Breast epithelium (tissue), 4 donors: Measurements from ENCODE around the gene TEX261. TPM values are rescaled to one million over a fixed set of nuclear protein-coding genes. Genes with fewer than 3 reads are reported as not detected.

Experiments
- DNase-seq, 2 donors: peaks; one replicate each; pipeline ENCODE4 v3.0.0-alpha.2; 2019; ENCODE audit warnings: low spot score in 2 of 2
- H3K27ac ChIP-seq, 2 donors: fragments of 200-600 bp; sonication (generic) in 1 of 2; one replicate each; pipeline ENCODE4 v1.5.1; 2016 to 2019; ENCODE audit warnings: mild to moderate bottlenecking in 1 of 2
- H3K27me3 ChIP-seq, 2 donors: fragments of 200-600 bp; sonication (generic) in 1 of 2; one replicate each; pipeline versions ENCODE4 v1.5.1 to v1.6.0; 2017 to 2019; ENCODE audit warnings: control low read depth in 1 of 2, mild to moderate bottlenecking in 1 of 2
- H3K36me3 ChIP-seq: fragments of 200-600 bp; one replicate; pipeline ENCODE4 v1.5.1; 2019
- H3K4me1 ChIP-seq, 2 donors: fragments of 200-600 bp; sonication (generic); one replicate each; pipeline ENCODE4 v1.5.1; 2016 to 2019; ENCODE audit warnings: control low read depth in 1 of 2
- H3K4me3 ChIP-seq, 3 donors: fragments of 200-600 bp; sonication (generic); 1 replicate in 2 of 3; 2 replicates in 1 of 3; pipeline ENCODE4 v1.5.1; 2016 to 2019; ENCODE audit warnings: mild to moderate bottlenecking in 3 of 3, moderate library complexity in 2 of 3
- H3K9me3 ChIP-seq, 2 donors: fragments of 200-600 bp; sonication (generic) in 1 of 2; one replicate each; pipeline ENCODE4 v1.5.1; 2016 to 2019; ENCODE audit warnings: control low read depth in 1 of 2
- POLR2A ChIP-seq: fragments of 450-650 bp; IDR thresholded peaks from one replicate; pipeline ENCODE4 v1.6.1; 2016; ENCODE audit warnings: antibody characterized with exemption, mild to moderate bottlenecking, moderate library complexity
- POLR2AphosphoS5 ChIP-seq, 3 donors: sonication (generic); formaldehyde crosslinking; IDR thresholded peaks; one replicate each; pipeline ENCODE4 v1.6.1; 2017; ENCODE audit warnings: antibody characterized with exemption in 3 of 3
- intact Hi-C: fragments of 100-400 bp; cut with DNase I; formaldehyde crosslinking; loops from one replicate; pipeline ENCODE4 v1.15.1; 2023; ENCODE audit warnings: low total_unique reads
- total RNA-seq, 3 donors: library from RNA; depleted of rRNA; stranded (reverse); fragments of >200 nt; gene quantifications; one replicate each; pipeline ENCODE4 v1.1.0, GENCODE V29; 2016
- TF ChIP-seq, protein P1 (sequence below), 3 donors: fragments of 450-650 bp; IDR thresholded peaks; one replicate each; pipeline ENCODE4 v1.5.1; 2016 to 2017; ENCODE audit warnings: antibody characterized with exemption in 3 of 3, mild to moderate bottlenecking in 3 of 3, moderate library complexity in 3 of 3

Gene TEX261
- total RNA-seq, 3 donors from 2014 or later: 39.5 to 48.8 (median 40.0) TPM

DNA sequence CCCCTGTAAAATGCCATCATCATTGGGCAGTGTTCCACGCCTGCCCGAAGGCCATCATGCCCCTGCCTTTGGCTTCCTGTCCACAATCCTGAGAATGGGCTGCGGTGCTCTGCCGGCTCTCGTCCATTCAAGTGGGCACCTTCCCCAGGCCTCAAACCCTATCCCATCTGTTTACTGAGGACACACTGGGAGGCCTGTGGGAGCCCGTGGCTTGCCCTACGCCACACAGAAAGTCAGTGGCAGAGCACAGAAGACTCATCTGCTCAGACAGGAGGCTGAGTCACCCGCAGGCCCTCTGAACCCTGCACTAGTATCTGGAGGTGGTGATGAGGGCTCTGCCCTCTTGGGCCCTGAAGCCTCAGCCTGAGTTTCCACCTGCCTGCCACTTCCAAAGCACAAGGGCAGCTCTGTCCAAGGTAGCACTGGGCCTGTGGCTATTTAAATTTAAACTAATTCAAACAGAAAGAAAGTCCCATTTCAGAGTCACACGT, 35.4 kb downstream of the TEX261 start:
- no peaks in the 10 kb centered on the region for H3K9me3 ChIP-seq
- DNase-seq: no peak
- H3K4me3 ChIP-seq: no peak overlapping the region
- H3K27me3 ChIP-seq: no peaks in the 10 kb centered on the region
- no peaks in the 10 kb centered on the region for H3K4me1 ChIP-seq
- TF ChIP-seq POLR2AphosphoS5 (IDR thresholded peaks at IDR 0.05): no peak
- no peak for TF ChIP-seq POLR2A
- H3K27ac ChIP-seq: no peak overlapping the region
- intact Hi-C loops: loop anchor here (5.0 kb wide), 1 partner anchor 1112 kb away; no protein-coding TSS in a partner anchor
- no peaks in the 10 kb centered on the region for H3K36me3 ChIP-seq

DNA sequence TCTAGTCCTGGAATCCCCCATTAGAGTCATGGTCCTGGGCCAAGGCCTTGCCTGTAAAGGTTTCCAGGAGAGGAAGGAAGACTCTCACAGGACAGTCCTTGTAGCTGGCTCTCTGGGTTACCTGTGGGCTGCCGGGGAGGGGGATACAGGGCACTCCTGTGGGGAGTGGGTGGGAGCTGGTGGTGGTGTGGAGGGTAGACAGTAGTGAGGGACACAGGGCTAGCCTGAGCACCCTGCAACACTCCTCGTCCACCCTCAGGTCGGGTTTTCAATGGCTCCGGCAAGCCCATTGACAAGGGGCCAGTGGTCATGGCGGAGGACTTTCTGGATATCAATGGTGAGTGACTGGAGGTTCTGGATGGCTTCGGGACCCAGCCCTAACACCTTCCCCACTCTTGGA, 35.9 kb downstream of the TEX261 start:
- TF ChIP-seq POLR2AphosphoS5 (IDR thresholded peaks at IDR 0.05): no peak
- no peak for TF ChIP-seq POLR2A
- TF ChIP-seq, protein P1, sequence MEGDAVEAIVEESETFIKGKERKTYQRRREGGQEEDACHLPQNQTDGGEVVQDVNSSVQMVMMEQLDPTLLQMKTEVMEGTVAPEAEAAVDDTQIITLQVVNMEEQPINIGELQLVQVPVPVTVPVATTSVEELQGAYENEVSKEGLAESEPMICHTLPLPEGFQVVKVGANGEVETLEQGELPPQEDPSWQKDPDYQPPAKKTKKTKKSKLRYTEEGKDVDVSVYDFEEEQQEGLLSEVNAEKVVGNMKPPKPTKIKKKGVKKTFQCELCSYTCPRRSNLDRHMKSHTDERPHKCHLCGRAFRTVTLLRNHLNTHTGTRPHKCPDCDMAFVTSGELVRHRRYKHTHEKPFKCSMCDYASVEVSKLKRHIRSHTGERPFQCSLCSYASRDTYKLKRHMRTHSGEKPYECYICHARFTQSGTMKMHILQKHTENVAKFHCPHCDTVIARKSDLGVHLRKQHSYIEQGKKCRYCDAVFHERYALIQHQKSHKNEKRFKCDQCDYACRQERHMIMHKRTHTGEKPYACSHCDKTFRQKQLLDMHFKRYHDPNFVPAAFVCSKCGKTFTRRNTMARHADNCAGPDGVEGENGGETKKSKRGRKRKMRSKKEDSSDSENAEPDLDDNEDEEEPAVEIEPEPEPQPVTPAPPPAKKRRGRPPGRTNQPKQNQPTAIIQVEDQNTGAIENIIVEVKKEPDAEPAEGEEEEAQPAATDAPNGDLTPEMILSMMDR (IDR thresholded peaks at IDR 0.05): no peak
- intact Hi-C loops: loop anchor here (5.0 kb wide), 1 partner anchor 1111 kb away; no protein-coding TSS in a partner anchor
- no peak overlapping the region for H3K27ac ChIP-seq
- no peak overlapping the region for H3K4me3 ChIP-seq
- no peaks in the 10 kb centered on the region for H3K27me3 ChIP-seq
- H3K36me3 ChIP-seq: no peaks in the 10 kb centered on the region
- H3K4me1 ChIP-seq: no peaks in the 10 kb centered on the region
- DNase-seq: peak in 1 of 2 donors; percentile 4
- H3K9me3 ChIP-seq: no peaks in the 10 kb centered on the region

DNA sequence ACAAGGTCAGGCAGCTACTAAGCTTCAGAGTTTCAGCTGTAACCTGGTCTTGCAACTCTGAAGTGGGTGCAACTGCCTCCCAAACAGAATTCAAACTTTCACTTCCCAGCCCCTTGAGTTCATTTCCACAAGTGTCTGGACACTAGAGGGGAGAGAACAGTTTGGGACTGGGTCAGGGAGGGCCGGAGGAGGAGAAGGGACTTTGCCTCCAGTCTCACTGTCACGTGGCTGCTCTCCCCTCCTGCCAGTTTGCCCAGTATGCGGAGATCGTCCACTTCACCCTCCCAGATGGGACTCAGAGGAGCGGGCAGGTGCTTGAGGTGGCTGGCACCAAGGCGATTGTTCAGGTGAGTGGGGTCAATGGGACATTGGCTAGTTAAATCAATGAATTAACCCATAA, 36.9 kb downstream of the TEX261 start:
- H3K4me1 ChIP-seq: no peaks in the 10 kb centered on the region
- intact Hi-C loops: loop anchor here (5.0 kb wide), 1 partner anchor 1110 kb away; no protein-coding TSS in a partner anchor
- H3K36me3 ChIP-seq: no peaks in the 10 kb centered on the region
- no peaks in the 10 kb centered on the region for H3K27me3 ChIP-seq
- TF ChIP-seq POLR2A (no peak), POLR2AphosphoS5 (IDR thresholded peaks at IDR 0.05) (no peak)
- TF ChIP-seq, protein P1 (IDR thresholded peaks at IDR 0.05): no peak
- no peaks in the 10 kb centered on the region for H3K9me3 ChIP-seq
- DNase-seq: peak in 1 of 2 donors; percentile 4
- H3K4me3 ChIP-seq: no peak overlapping the region
- no peak overlapping the region for H3K27ac ChIP-seq

DNA sequence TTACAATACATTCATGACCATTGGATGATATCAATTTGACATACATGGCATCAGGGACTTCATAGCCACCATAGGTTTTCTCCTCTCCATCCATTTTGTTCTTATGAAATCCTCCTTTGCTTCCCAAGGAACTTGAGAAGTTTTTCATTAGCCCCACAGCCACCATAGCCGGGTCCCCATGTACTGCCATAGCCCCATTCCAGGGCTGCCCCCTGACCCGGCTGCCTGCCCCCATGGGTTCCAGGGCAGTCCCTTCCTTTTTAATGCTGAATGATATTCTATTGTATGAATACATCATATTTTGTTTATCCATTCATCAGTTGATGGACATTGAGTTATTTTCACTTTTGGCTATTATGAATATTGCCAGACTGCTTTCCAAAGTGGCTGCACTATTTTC, 38.5 kb downstream of the TEX261 start:
- H3K27me3 ChIP-seq: no peaks in the 10 kb centered on the region
- TF ChIP-seq, protein P1 (IDR thresholded peaks at IDR 0.05): no peak
- no peak for TF ChIP-seq POLR2AphosphoS5 (IDR thresholded peaks at IDR 0.05)
- no peak for TF ChIP-seq POLR2A
- no peaks in the 10 kb centered on the region for H3K9me3 ChIP-seq
- no peaks in the 10 kb centered on the region for H3K36me3 ChIP-seq
- no peak overlapping the region for H3K4me3 ChIP-seq
- DNase-seq: no peak
- no peaks in the 10 kb centered on the region for H3K4me1 ChIP-seq
- H3K27ac ChIP-seq: no peak overlapping the region
- intact Hi-C loops: loop anchor here (5.0 kb wide), 1 partner anchor 1109 kb away; no protein-coding TSS in a partner anchor

DNA sequence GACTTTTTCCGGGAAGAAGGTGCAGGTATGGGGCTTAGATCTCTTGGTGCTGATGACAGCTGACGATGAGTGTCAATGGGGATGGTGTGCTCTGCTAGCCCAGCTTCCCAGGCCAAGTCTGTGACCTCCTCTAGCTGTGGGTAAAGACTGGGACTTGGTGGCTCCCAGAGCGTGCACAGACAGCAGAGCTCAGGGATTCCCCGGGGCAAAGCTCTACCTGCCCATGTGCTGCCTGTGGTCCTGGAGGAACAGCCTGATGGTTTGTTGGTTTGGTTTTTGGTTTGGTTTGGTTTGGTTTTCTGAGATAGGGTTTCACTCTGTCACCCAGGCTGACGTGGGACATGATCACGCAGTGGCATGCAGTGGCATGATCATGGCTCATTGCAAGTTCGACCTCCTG, 39.8 kb downstream of the TEX261 start:
- no peak for DNase-seq
- no peak overlapping the region for H3K27ac ChIP-seq
- H3K4me1 ChIP-seq: no peaks in the 10 kb centered on the region
- H3K27me3 ChIP-seq: no peaks in the 10 kb centered on the region
- intact Hi-C loops: loop anchor here (5.0 kb wide), 1 partner anchor 1108 kb away; no protein-coding TSS in a partner anchor
- TF ChIP-seq POLR2AphosphoS5 (IDR thresholded peaks at IDR 0.05): no peak
- TF ChIP-seq, protein P1 (IDR thresholded peaks at IDR 0.05): no peak
- TF ChIP-seq POLR2A: no peak
- H3K9me3 ChIP-seq: no peaks in the 10 kb centered on the region
- H3K36me3 ChIP-seq: no peaks in the 10 kb centered on the region
- no peak overlapping the region for H3K4me3 ChIP-seq
